Activated CD8-positive, alpha-beta T cell treated with anti-CD3 and anti-CD28 coated beads for 36 hours (primary cell): Measurements from ENCODE around the gene CD81. TPM values are rescaled to one million over a fixed set of nuclear protein-coding genes. Genes with fewer than 3 reads are reported as not detected.

Source experiments
- ATAC-seq: fragments of 200-7000 bp; cut with Tn5 transposase; one replicate; pipeline ENCODE4 v1.10.0; 2021; ENCODE audit warnings: mild to moderate bottlenecking, moderate library complexity
- CTCF ChIA-PET: fragments of 350-600 bp; sonication (Branson Sonifier 250); formaldehyde crosslinking; loops from one replicate; lab custom pipeline; 2021; ENCODE audit warnings: antibody characterized with exemption; lab: Charles Lee
- POLR2A ChIA-PET: fragments of 350-600 bp; sonication (Branson Sonifier 250); formaldehyde crosslinking; loops from one replicate; lab custom pipeline; 2021; ENCODE audit warnings: antibody characterized with exemption; lab: Charles Lee
- DNase-seq: peaks from one replicate; pipeline ENCODE4 v3.0.0-alpha.2; 2020
- H3K27ac Mint-ChIP-seq: one replicate; pipeline ENCODE4 v1.8.0; 2021; ENCODE audit warnings: mild to moderate bottlenecking, mixed read lengths
- H3K27me3 Mint-ChIP-seq: one replicate; pipeline ENCODE4 v1.8.0; 2021; ENCODE audit warnings: mixed read lengths
- H3K36me3 Mint-ChIP-seq: one replicate; pipeline ENCODE4 v1.8.0; 2021; ENCODE audit warnings: low read depth, mixed read lengths
- H3K4me1 Mint-ChIP-seq: one replicate; pipeline ENCODE4 v1.8.0; 2021; ENCODE audit warnings: low read depth, mixed read lengths
- H3K4me3 Mint-ChIP-seq: one replicate; pipeline ENCODE4 v1.8.0; 2021; ENCODE audit warnings: mild to moderate bottlenecking, moderate library complexity, mixed read lengths
- H3K9me3 Mint-ChIP-seq: one replicate; pipeline ENCODE4 v1.8.0; 2021; ENCODE audit warnings: mixed read lengths
- CTCF ChIP-seq: fragments of 200-600 bp; IDR thresholded peaks from one replicate; pipeline ENCODE4 v1.8.0; 2022; ENCODE audit warnings: antibody characterized with exemption, mild to moderate bottlenecking
- intact Hi-C: fragments of 100-400 bp; cut with micrococcal nuclease; formaldehyde crosslinking; loops from one replicate; pipeline ENCODE4 v1.10.0; 2022
- total RNA-seq, 2 experiments: library from RNA; stranded (reverse); gene quantifications; one replicate each; pipeline ENCODE4 v1.2.3, GENCODE V29; 2021

Gene CD81
- total RNA-seq, 2 experiments from 2014 or later: 133 to 138 TPM

- Mint-ChIP-seq H3K4me3 (no peak overlapping the region), H3K4me1 (no peaks in the 10 kb centered on the region), H3K27me3 (no peaks in the 10 kb centered on the region), H3K9me3 (no peaks in the 10 kb centered on the region), H3K36me3 (no peaks in the 10 kb centered on the region), H3K27ac (no peak overlapping the region)
- no peak for DNase-seq
- ChIA-PET POLR2A (no interaction called here), CTCF (interaction anchor here (0.6 kb wide), 1 partner anchor 165 kb away, joined by 3 read pairs; no protein-coding TSS in a partner anchor)
- ATAC-seq: no peak
- no peak for TF ChIP-seq CTCF
- intact Hi-C loops: no loop called here
Measured at GRCh38 chr11:2365571-2366210, 11.4 kb upstream of the CD81 start.

GRCh38 chr11:2366276-2366675 lies 10.8 kb upstream of the CD81 start:
- ChIA-PET POLR2A (interaction anchor here (1.4 kb wide), 1 partner anchor 12 kb away, joined by 6 read pairs; no protein-coding TSS in a partner anchor), CTCF (interaction anchor here (0.6 kb wide), 1 partner anchor 165 kb away, joined by 3 read pairs; no protein-coding TSS in a partner anchor)
- TF ChIP-seq CTCF: no peak
- Mint-ChIP-seq H3K36me3 (no peaks in the 10 kb centered on the region), H3K4me3 (no peak overlapping the region), H3K9me3 (no peaks in the 10 kb centered on the region), H3K4me1 (no peaks in the 10 kb centered on the region), H3K27ac (no peak overlapping the region), H3K27me3 (no peaks in the 10 kb centered on the region)
- ATAC-seq (no peak), DNase-seq (no peak)
- intact Hi-C loops: no loop called here

- Mint-ChIP-seq H3K27me3 (no peaks in the 10 kb centered on the region), H3K36me3 (no peaks in the 10 kb centered on the region), H3K27ac (no peak overlapping the region), H3K4me3 (no peak overlapping the region), H3K4me1 (no peaks in the 10 kb centered on the region), H3K9me3 (no peaks in the 10 kb centered on the region)
- ChIA-PET POLR2A (interaction anchor here (0.6 to 1.4 kb wide), 3 partner anchors 10 to 17 kb away, joined by 3 to 6 read pairs (median 4); partner anchors contain the start of gene CD81), CTCF (no interaction called here)
- no peak for DNase-seq
- ATAC-seq: no peak
- TF ChIP-seq CTCF: no peak
- intact Hi-C loops: no loop called here
Measured at GRCh38 chr11:2366733-2367132, 10.4 kb upstream of the CD81 start.

- intact Hi-C loops: no loop called here
- no peak for ATAC-seq
- DNase-seq: no peak
- no peak overlapping the region for H3K27ac Mint-ChIP-seq
- TF ChIP-seq CTCF: no peak
- POLR2A ChIA-PET: interaction anchor here (0.6 to 1.4 kb wide), 3 partner anchors 9 to 17 kb away, joined by 3 to 6 read pairs (median 4); partner anchors contain the start of gene CD81
- H3K9me3 Mint-ChIP-seq: no peaks in the 10 kb centered on the region
- H3K27me3 Mint-ChIP-seq: no peaks in the 10 kb centered on the region
- no peaks in the 10 kb centered on the region for H3K36me3 Mint-ChIP-seq
- H3K4me3 Mint-ChIP-seq: no peak overlapping the region
- CTCF ChIA-PET: no interaction called here
- no peaks in the 10 kb centered on the region for H3K4me1 Mint-ChIP-seq
Measured at GRCh38 chr11:2367266-2368160, 9.6 kb upstream of the CD81 start.
